LoVo (cell line): ENCODE data around the gene LRP4.

ENCODE experiments used
- DNase-seq: peaks from one replicate; pipeline ENCODE4 v3.0.0-alpha.2; 2016; ENCODE audit warnings: low spot score

The LRP4 gene

GRCh38 chr11:46892838-46893237 is 25.5 kb downstream of the LRP4 start:
- no peak for DNase-seq

GRCh38 chr11:46892109-46892508 is 26.2 kb downstream of the LRP4 start:
- no peak for DNase-seq

GRCh38 chr11:46890665-46891064 is 27.7 kb downstream of the LRP4 start:
- DNase-seq, result no peak

GRCh38 chr11:46889689-46890475 is 28.5 kb downstream of the LRP4 start:
- peak; percentile 69 for DNase-seq

- DNase-seq, result no peak
Observed at GRCh38 chr11:46889251-46889650, 29.1 kb downstream of the LRP4 start.

GRCh38 chr11:46888636-46889035 is 29.7 kb downstream of the LRP4 start:
- no peak for DNase-seq

- DNase-seq, result no peak
Observed at GRCh38 chr11:46886211-46886610, 32.1 kb downstream of the LRP4 start.

GRCh38 chr11:46879056-46879585 is 39.2 kb downstream of the LRP4 start:
- no peak for DNase-seq

- DNase-seq, result no peak
Observed at GRCh38 chr11:46877580-46877979, 40.8 kb downstream of the LRP4 start.

GRCh38 chr11:46876471-46876870 is 41.9 kb downstream of the LRP4 start:
- DNase-seq, result no peak

GRCh38 chr11:46874586-46874985 is 43.8 kb downstream of the LRP4 start:
- no peak for DNase-seq

- DNase-seq, result no peak
Observed at GRCh38 chr11:46868912-46869311, 49.4 kb downstream of the LRP4 start.

GRCh38 chr11:46865340-46865739 is 53.0 kb downstream of the LRP4 start:
- DNase-seq, result no peak

GRCh38 chr11:46860218-46860617 is 58.1 kb downstream of the LRP4 start:
- DNase-seq, result no peak

- DNase-seq, result no peak
Observed at GRCh38 chr11:46858920-46859546, 59.3 kb downstream of the LRP4 start.

GRCh38 chr11:46857666-46858065 is 60.7 kb downstream of the LRP4 start:
- no peak for DNase-seq

- DNase-seq, result no peak
Observed at GRCh38 chr11:46856605-46857343, 61.6 kb downstream of the LRP4 start.

GRCh38 chr11:46855863-46856262 is 62.5 kb downstream of the LRP4 start:
- no peak for DNase-seq

GRCh38 chr11:46855167-46855566 is 63.2 kb downstream of the LRP4 start:
- DNase-seq, result no peak

- peak; percentile 10 for DNase-seq
Observed at GRCh38 chr11:46850829-46851380, 67.4 kb downstream of the LRP4 start.

GRCh38 chr11:46849631-46850030 is 68.7 kb downstream of the LRP4 start:
- no peak for DNase-seq

GRCh38 chr11:46846510-46846830 is 71.9 kb downstream of the LRP4 start:
- no peak for DNase-seq
